Keratinocyte (primary cell): ENCODE results near the gene PPT2. TPM values are rescaled to one million over a fixed set of nuclear protein-coding genes. Genes with fewer than 3 reads are reported as not detected.

ENCODE experiments used
- DNase-seq: peaks from one replicate; pipeline ENCODE4 v3.0.0-alpha.2; 2011; ENCODE audit warnings: low read depth, missing footprints, low spot score
- FAIRE-seq: peaks from 2 replicates; lab custom pipeline; 2011; peaks lifted over from hg19 to GRCh38; lab: Jason Lieb, UNC
- H2AFZ ChIP-seq: 2 replicates; pipeline ENCODE4 v1.6.0; 2012; ENCODE audit warnings: low read length, control low read depth, inconsistent platforms; ENCODE audit not compliant: control insufficient read depth
- H3K27ac ChIP-seq: 2 replicates; pipeline ENCODE4 v1.5.1; 2011; ENCODE audit warnings: low read length; ENCODE audit not compliant: control insufficient read depth, insufficient read depth
- H3K27me3 ChIP-seq: 3 replicates; pipeline ENCODE4 v1.6.0; 2011; ENCODE audit warnings: low read length; ENCODE audit not compliant: control insufficient read depth, insufficient read depth; ENCODE audit errors: extremely low read depth
- H3K36me3 ChIP-seq, 2 experiments: 2 replicates in 1 of 2; 3 replicates in 1 of 2; pipeline ENCODE4 v1.5.1; 2011; ENCODE audit warnings: low read length in 2 of 2, mild to moderate bottlenecking in 1 of 2; ENCODE audit not compliant: control insufficient read depth in 2 of 2, insufficient read depth in 2 of 2; ENCODE audit errors: extremely low read depth in 1 of 2
- H3K4me1 ChIP-seq: 3 replicates; pipeline ENCODE4 v1.5.1; 2011; ENCODE audit warnings: low read length; ENCODE audit not compliant: control insufficient read depth, insufficient read depth; ENCODE audit errors: extremely low read depth
- H3K4me2 ChIP-seq: 3 replicates; pipeline ENCODE4 v1.6.0; 2011; ENCODE audit warnings: low read depth, low read length; ENCODE audit not compliant: control insufficient read depth, insufficient read depth; ENCODE audit errors: extremely low read depth
- H3K4me3 ChIP-seq, 3 experiments: fragments of 200-600 bp in 1 of 3; sonication (generic) in 1 of 3; 2 replicates in 2 of 3; 3 replicates in 1 of 3; pipeline ENCODE4 v1.5.1; 2011 to 2016; ENCODE audit warnings: low read length in 3 of 3, mild to moderate bottlenecking in 3 of 3, control low read depth in 2 of 3, inconsistent platforms in 1 of 3, low read depth in 1 of 3, mixed read lengths in 1 of 3, mixed run types in 1 of 3, moderate library complexity in 1 of 3; ENCODE audit not compliant: control insufficient read depth in 2 of 3, insufficient read depth in 2 of 3; ENCODE audit errors: extremely low read depth in 1 of 3
- H3K79me2 ChIP-seq: 2 replicates; pipeline ENCODE4 v1.6.0; 2012; ENCODE audit warnings: low read length; ENCODE audit not compliant: control insufficient read depth, insufficient read depth
- H3K9ac ChIP-seq: 3 replicates; pipeline ENCODE4 v1.6.0; 2011; ENCODE audit warnings: low read length; ENCODE audit not compliant: control insufficient read depth, insufficient read depth; ENCODE audit errors: extremely low read depth
- H3K9me1 ChIP-seq: 3 replicates; pipeline ENCODE4 v1.6.0; 2011; ENCODE audit warnings: low read length; ENCODE audit not compliant: control insufficient read depth, insufficient read depth; ENCODE audit errors: extremely low read depth
- H3K9me3 ChIP-seq: 2 replicates; pipeline ENCODE4 v1.5.1; 2012; ENCODE audit warnings: low read depth, low read length; ENCODE audit not compliant: control insufficient read depth
- H4K20me1 ChIP-seq: 3 replicates; pipeline ENCODE4 v1.6.0; 2011; ENCODE audit warnings: low read length; ENCODE audit not compliant: control insufficient read depth, insufficient read depth; ENCODE audit errors: extremely low read depth
- EZH2 ChIP-seq: IDR thresholded peaks from one replicate; pipeline ENCODE4 v1.6.1; 2012; ENCODE audit warnings: inconsistent platforms, mild to moderate bottlenecking, low read length, moderate library complexity
- dilution Hi-C: fragments of 300-500 bp; cut with MboI; formaldehyde crosslinking; loops from one replicate; pipeline ENCODE4 v1.7.0; 2020; ENCODE audit warnings: low sequenced_read_pairs; ENCODE audit not compliant: extremely low pct_ligation_motif_present
- polyA plus RNA-seq, 5 experiments: library from polyadenylated mRNA; depleted of rRNA in 3 of 5; stranded (reverse) in 3 of 5; stranded (forward) in 1 of 5; unstranded in 1 of 5; fragments of >200 nt; gene quantifications; 1 replicate in 1 of 5; 2 replicates in 3 of 5; 3 replicates in 1 of 5; pipeline versions ENCODE4 v1.2.1 to v1.2.3, GENCODE V29; 2011 to 2012; ENCODE audit warnings: missing spikeins in 2 of 5, low read depth in 1 of 5, low replicate concordance in 1 of 5
- TF ChIP-seq, protein P1 (sequence below), 3 experiments: IDR thresholded peaks in 1 of 3; conservative IDR thresholded peaks in 1 of 3; optimal IDR thresholded peaks in 1 of 3; 2 replicates in 2 of 3; 3 replicates in 1 of 3; pipeline versions ENCODE3 to v1.5.1; 2011; ENCODE audit warnings: low read length in 3 of 3, mild to moderate bottlenecking in 3 of 3, moderate library complexity in 2 of 3, control low read depth in 1 of 3, inconsistent platforms in 1 of 3; ENCODE audit not compliant: insufficient read depth in 2 of 3; ENCODE audit errors: extremely low read depth in 1 of 3

The PPT2 gene
- polyA plus RNA-seq, 1 donor (not counting 4 experiments of a cell fraction or from before 2014, with no cell fraction given) = 15.0 TPM

DNA sequence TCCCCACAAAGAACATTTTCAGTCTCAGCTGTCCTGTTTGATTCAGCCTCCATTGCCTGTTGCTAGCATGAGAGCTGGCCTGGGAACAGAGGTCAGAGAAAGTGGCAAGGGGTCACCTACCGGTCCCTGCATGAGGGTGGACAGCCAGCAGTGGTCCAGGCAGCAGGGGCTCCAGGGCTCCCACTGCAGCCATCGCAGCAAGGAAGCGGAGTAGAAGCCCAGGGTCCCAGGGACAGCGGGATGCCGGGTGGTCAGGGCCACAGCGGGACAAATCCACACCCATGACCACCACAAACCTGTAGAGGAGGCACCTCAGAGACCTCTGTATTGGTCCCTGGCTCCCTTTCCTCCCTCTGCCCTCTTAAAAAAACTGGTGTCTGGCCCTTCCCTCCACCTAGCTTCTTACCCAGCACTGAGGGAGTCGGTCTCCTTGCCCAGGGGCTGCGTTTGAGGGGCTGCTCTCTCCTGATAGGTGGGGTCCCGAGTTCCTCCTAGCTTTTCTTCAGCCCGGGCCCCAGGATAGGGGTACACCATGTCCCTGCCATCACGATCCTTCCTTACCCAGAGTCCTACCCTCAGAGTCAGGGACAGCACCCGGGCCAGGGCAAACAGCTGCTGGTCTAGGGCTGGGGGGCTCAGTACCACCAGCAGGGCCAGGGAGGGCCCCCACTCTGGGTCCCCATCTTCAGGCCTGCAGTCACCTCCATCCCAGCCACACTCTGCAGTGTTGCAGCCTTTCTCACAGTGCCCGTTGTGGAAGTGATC lies 47.0 kb downstream of the PPT2 start:
- no peak for FAIRE-seq
- Histone ChIP-seq H2AFZ (no peak overlapping the region), H3K4me2 (no peak overlapping the region), H3K79me2 (no peaks in the 10 kb centered on the region), H3K9me1 (no peaks in the 10 kb centered on the region), H3K4me3 (no peak overlapping the region), H3K27me3 (no peaks in the 10 kb centered on the region), H3K36me3 (no peaks in the 10 kb centered on the region), H3K4me1 (peaks cover 8% of the 10 kb centered on the region), H3K27ac (no peak overlapping the region), H4K20me1 (no peaks in the 10 kb centered on the region), H3K9me3 (no peaks in the 10 kb centered on the region), H3K9ac (no peak overlapping the region)
- TF ChIP-seq EZH2 = no peak
- TF ChIP-seq, protein P1, sequence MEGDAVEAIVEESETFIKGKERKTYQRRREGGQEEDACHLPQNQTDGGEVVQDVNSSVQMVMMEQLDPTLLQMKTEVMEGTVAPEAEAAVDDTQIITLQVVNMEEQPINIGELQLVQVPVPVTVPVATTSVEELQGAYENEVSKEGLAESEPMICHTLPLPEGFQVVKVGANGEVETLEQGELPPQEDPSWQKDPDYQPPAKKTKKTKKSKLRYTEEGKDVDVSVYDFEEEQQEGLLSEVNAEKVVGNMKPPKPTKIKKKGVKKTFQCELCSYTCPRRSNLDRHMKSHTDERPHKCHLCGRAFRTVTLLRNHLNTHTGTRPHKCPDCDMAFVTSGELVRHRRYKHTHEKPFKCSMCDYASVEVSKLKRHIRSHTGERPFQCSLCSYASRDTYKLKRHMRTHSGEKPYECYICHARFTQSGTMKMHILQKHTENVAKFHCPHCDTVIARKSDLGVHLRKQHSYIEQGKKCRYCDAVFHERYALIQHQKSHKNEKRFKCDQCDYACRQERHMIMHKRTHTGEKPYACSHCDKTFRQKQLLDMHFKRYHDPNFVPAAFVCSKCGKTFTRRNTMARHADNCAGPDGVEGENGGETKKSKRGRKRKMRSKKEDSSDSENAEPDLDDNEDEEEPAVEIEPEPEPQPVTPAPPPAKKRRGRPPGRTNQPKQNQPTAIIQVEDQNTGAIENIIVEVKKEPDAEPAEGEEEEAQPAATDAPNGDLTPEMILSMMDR (optimal IDR thresholded peaks at IDR 0.05 in 1 of 3, IDR thresholded peaks at IDR 0.05 in 1 of 3, conservative IDR thresholded peaks at IDR 0.05 in 1 of 3; ENCODE audit: extremely low read depth in 1 of 3, insufficient read depth in 2 of 3, low read length in 3 of 3) = no peak
- dilution Hi-C loops = no loop called here
- DNase-seq = no peak

DNA sequence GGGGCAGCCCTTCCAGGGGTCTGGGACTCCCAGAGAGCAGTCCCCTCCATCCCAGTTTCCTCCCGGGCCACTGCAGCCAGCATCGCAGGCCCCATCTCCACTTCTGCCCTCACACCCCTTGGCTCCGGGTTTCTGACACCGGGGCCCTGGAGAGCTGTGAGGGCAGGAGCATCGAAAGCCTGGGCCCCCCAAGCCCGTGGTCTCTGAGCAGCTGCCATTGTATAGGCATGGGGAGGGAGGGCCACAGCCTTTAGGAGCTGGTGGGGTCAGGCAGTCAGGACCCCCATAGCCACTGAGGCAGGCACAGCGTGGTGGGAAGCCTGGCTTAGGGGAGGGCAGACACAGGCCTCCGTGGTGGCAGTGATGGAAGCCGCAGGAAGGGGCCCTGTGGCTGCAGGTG lies 48.2 kb downstream of the PPT2 start:
- H3K4me2 ChIP-seq = no peak overlapping the region
- H3K27me3 ChIP-seq = no peaks in the 10 kb centered on the region
- FAIRE-seq (no peak), DNase-seq (no peak)
- H3K79me2 ChIP-seq = no peaks in the 10 kb centered on the region
- dilution Hi-C loops = no loop called here
- no peaks in the 10 kb centered on the region for H3K4me1 ChIP-seq
- no peak overlapping the region for H3K27ac ChIP-seq
- no peak overlapping the region for H2AFZ ChIP-seq
- H4K20me1 ChIP-seq = no peaks in the 10 kb centered on the region
- no peaks in the 10 kb centered on the region for H3K36me3 ChIP-seq
- H3K9ac ChIP-seq = no peak overlapping the region
- TF ChIP-seq, protein P1 (optimal IDR thresholded peaks at IDR 0.05 in 1 of 3, IDR thresholded peaks at IDR 0.05 in 1 of 3, conservative IDR thresholded peaks at IDR 0.05 in 1 of 3; ENCODE audit: extremely low read depth in 1 of 3, insufficient read depth in 2 of 3, low read length in 3 of 3) = no peak
- TF ChIP-seq EZH2 = no peak
- no peaks in the 10 kb centered on the region for H3K9me3 ChIP-seq
- H3K9me1 ChIP-seq = no peaks in the 10 kb centered on the region
- H3K4me3 ChIP-seq = no peak overlapping the region
